H1 (cell line): ENCODE measurements around the gene SLN.

Experiments used
- EP300 ChIP-seq, 2 experiments: IDR thresholded peaks; 1 replicate in 1 of 2; 2 replicates in 1 of 2; pipeline ENCODE4 v1.6.1; 2011 to 2012; ENCODE audit warnings: low read depth in 2 of 2, low read length in 2 of 2, mild to moderate bottlenecking in 2 of 2, borderline replicate concordance in 1 of 2, inconsistent platforms in 1 of 2, moderate library complexity in 1 of 2
- EZH2 ChIP-seq: fragments of 200-600 bp; sonication (generic); IDR thresholded peaks from 2 replicates; pipeline ENCODE4 v1.7.1; 2012; ENCODE audit warnings: low read depth, mild to moderate bottlenecking, moderate library complexity, low read length, inconsistent platforms; ENCODE audit not compliant: severe bottlenecking
- ZNF274 ChIP-seq: IDR thresholded peaks from 2 replicates; pipeline ENCODE4 v1.7.0; 2012; ENCODE audit warnings: low read length, borderline replicate concordance; ENCODE audit errors: extremely low read depth

GRCh38 chr11:107705027-107705426 is 6.8 kb downstream of the SLN start:
- TF ChIP-seq EZH2 (no peak), ZNF274 (no peak), EP300 (IDR thresholded peaks at IDR 0.05; ENCODE audit: borderline replicate concordance in 1 of 2, low read depth in 2 of 2, low read length in 2 of 2) (no peak)
